ENCODE data around the gene LYPD5.

The LYPD5 gene

DNA sequence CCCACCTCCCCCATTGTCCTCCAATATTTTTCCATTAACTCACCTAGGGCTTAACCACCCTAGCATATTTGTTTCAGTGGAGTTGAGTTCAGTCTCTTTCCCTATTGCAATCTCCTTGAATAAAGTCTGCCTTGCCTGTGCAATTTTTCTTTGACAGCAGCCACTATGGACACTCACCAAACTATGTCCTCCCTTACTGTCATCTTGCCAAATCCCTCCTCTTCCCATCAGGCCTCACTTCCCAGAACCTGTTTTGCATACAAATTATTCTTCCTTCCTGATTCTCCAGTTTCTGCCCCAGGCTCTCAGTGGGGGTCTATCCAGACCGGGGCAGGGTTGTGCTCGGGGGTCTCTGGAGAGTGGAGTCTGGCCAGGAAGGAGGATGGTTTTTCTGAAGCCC, 2.2 kb upstream of the LYPD5 start:
- TF ChIP-seq, protein P1, sequence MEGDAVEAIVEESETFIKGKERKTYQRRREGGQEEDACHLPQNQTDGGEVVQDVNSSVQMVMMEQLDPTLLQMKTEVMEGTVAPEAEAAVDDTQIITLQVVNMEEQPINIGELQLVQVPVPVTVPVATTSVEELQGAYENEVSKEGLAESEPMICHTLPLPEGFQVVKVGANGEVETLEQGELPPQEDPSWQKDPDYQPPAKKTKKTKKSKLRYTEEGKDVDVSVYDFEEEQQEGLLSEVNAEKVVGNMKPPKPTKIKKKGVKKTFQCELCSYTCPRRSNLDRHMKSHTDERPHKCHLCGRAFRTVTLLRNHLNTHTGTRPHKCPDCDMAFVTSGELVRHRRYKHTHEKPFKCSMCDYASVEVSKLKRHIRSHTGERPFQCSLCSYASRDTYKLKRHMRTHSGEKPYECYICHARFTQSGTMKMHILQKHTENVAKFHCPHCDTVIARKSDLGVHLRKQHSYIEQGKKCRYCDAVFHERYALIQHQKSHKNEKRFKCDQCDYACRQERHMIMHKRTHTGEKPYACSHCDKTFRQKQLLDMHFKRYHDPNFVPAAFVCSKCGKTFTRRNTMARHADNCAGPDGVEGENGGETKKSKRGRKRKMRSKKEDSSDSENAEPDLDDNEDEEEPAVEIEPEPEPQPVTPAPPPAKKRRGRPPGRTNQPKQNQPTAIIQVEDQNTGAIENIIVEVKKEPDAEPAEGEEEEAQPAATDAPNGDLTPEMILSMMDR (IDR thresholded peaks at IDR 0.05; ENCODE audit: insufficient read depth, low read depth, low read length, missing control alignments) = no peak
- no peak for DNase-seq (ENCODE audit: low read depth)
- H3K4me3 ChIP-seq (ENCODE audit: low read depth, low read length) = no peak overlapping the region

DNA sequence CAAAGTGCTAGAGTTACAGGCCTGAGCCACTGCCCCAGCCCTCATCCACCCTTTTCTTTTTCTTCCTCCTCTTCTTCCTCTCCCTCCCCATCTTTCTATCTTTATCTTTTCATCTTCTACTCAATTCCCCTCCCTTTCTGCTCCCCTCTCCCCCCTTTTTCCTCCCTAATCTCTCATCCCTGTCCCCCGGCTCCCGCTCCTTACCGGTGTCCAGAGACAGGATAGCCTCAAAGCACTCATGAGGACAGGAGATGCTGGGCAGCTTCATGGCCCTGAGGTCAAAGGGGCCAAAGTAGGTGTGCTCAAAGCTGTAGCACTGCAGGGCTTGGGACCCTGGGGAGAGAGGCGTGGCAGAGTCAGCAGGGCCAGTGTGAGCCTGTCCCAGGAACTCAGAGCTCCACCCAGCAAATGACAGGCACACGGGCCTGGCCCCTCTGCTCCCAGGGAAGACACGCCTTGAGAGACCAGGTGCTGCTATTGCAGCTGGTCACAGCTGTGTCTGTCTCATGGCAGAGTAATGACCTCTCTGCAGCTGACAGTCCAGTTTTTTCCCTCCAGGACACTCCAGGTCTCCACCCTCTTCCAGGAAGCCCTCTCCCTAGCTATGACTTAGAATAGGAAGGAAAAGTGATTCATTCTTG, 2.6 kb downstream of the LYPD5 start:
- DNase-seq (ENCODE audit: low read depth) = no peak
- TF ChIP-seq, protein P1 (IDR thresholded peaks at IDR 0.05; ENCODE audit: insufficient read depth, low read depth, low read length, missing control alignments) = no peak
- no peak overlapping the region for H3K4me3 ChIP-seq (ENCODE audit: low read depth, low read length)

DNA sequence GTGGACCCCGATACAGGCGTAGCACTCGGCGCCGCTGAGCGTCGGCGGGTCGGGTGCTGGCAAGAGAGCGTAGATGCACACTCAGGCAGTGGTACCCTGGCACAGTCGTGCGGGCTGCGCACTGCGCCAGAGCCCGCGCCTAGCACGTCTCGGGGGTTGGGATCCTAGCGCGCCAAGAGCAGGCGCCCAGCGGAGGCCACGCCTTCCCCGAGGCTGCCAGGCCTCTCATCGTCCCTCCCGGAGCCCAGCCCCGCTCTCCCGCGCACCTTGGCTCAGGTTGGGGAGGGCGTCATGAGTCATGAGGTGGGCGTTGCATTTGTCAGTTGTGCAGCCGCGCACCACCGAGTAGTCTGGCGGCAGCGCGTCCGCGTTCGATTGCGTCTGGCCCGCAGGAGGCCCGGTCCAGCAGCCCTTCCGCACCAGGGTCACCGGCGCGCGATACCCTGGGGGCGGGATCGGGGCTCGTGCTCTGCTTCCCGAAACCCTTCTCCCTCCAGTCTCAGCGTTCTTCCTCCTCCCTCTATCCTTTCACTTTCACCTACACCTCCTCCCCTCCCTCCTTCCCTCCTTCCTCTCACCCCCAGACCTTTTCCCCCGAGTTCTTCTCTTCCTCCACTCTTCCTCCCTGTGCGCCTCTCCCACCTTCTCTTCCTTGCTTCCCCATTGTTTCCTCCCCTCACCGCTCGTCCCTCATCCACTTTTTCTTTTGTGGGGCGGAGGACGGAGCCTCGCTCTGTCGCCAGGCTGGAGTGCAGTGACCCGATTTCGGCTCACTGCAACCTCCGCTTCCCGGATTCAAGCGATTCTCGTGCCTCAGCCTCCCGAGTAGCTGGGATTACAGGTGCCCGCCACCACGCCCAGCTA, 3.5 kb downstream of the LYPD5 start:
- TF ChIP-seq, protein P1 (IDR thresholded peaks at IDR 0.05; ENCODE audit: insufficient read depth, low read depth, low read length, missing control alignments) = no peak
- DNase-seq (ENCODE audit: low read depth) = no peak
- peak overlapping the region; percentile 9 for H3K4me3 ChIP-seq (ENCODE audit: low read depth, low read length)

DNA sequence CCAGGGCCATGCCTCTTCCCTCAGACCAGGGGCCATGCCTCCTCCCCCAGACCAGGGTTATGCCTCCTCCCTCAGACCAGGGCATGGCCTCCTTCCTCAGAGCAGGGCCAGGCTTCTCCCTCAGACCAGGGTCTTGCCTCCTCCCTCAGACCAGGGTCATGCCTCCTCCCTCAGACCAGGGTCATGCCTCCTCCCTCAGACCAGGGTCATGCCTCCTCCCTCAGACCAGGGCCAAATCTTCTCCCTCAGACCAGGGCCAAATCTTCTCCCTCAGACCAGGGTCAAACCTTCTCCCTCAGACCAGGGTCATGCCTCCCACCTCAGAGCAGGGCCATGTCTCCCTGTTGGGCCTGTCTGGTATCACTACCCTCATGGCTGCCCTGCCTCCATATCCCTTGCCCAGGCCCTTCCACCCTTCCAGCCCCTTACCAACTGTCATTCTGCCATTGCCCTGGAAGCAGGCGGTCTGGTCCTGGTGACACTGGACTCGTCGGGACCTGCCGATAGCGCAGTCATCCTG, 4.2 kb downstream of the LYPD5 start:
- TF ChIP-seq, protein P1 (IDR thresholded peaks at IDR 0.05; ENCODE audit: insufficient read depth, low read depth, low read length, missing control alignments) = no peak
- H3K4me3 ChIP-seq (ENCODE audit: low read depth, low read length) = no peak overlapping the region
- DNase-seq (ENCODE audit: low read depth) = no peak

DNA sequence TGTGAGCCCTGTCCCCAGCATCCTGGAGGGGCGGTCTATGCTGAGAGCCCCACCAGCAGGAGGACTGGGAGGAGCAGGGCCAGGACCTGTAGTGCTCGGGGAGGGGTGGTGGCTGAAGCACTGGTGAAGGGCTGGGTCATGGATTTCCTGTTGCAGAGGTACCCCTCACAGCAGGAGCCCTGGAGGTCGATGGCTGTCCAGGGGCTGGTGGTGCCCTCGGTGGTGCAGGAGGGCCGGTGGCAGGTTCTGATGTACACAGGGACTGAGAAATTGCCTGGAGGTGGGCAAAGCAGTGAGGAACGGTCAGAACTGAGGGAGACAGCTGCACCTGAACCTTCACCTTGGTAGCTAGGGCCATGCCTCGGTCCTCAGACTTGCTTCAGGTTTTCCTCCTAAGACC, 4.7 kb downstream of the LYPD5 start:
- TF ChIP-seq, protein P1 (IDR thresholded peaks at IDR 0.05; ENCODE audit: insufficient read depth, low read depth, low read length, missing control alignments) = no peak
- no peak for DNase-seq (ENCODE audit: low read depth)
- no peak overlapping the region for H3K4me3 ChIP-seq (ENCODE audit: low read depth, low read length)

DNA sequence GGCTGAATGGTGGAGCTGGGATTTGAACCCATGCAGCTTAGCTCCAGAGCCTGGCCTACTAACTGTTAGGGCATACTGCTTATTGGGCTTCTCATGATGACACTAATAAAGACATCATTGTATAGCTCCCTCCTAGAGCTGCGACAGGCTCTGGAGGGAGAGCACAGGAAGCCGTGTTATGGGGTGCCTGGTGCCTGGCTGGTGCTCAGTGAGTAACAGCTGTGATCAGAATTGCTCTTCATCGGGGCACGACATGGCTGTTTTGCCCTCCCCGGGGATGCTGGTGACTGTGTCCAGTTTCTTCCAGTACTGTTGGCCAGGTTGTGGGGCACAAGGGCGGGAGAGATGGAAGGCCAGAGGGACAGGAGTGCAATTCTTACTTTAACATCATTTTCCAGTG, 5.1 kb downstream of the LYPD5 start:
- H3K4me3 ChIP-seq (ENCODE audit: low read depth, low read length) = no peak overlapping the region
- TF ChIP-seq, protein P1 (IDR thresholded peaks at IDR 0.05; ENCODE audit: insufficient read depth, low read depth, low read length, missing control alignments) = no peak
- DNase-seq (ENCODE audit: low read depth) = no peak
